Measurements from ENCODE around the gene TVP23C.
A peak's percentile ranks its signal among the peaks of the same experiment; 100 is the strongest.
"Not testable (repeated sequence)": the region's sequence is repeated elsewhere in the genome, so short reads cannot be mapped to it uniquely, and the experiment has no call there.

The TVP23C gene
- long read RNA-seq, donor 1, partial matches to known transcripts: 0 of 2 reads
- long read RNA-seq, donor 1, other reads (novel, unspliced or antisense): 0 of 2 reads
- long read RNA-seq, donor 2, partial matches to known transcripts: 0 of 1 reads
- long read RNA-seq, donor 2, other reads (novel, unspliced or antisense): 0 of 1 reads
- long read RNA-seq, donor 3: 0 reads
- long read RNA-seq, donor 4: 0 reads
- long read RNA-seq, donor 5: 0 reads
- long read RNA-seq, donor 6: 0 reads
- long read RNA-seq, donor 7: 0 reads
- long read RNA-seq, donor 8: 0 reads

DNA sequence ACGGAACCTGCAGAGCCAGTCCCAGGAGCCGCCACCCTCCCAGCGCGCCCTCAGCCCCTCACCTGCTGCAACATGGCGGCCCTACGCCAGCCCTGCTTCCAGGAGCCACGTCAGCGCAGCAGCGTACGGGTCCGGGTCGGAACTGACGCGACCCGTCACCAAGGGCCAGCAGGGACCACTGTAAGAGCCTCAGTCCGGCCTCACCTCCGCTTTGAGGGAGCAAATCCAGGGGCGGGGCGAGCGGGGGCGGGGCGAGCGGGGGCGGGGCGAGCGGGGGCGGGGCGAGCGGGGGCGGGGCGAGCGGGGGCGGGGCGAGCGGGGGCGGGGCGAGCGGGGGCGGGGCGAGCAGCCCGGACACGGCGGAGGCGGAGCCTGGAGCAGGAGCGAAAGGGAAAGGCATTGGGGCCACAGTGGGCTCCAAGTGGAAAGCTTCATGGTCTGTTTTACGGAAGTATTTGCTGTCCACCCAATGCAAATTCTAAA, at the start of gene TVP23C:
Gene TVP23C (minus strand): TSS at position 109 of the 483 bp plus-strand sequence. CDS start 35 bp downstream, at position 74.
- DNase-seq: peak; percentile 88

DNA sequence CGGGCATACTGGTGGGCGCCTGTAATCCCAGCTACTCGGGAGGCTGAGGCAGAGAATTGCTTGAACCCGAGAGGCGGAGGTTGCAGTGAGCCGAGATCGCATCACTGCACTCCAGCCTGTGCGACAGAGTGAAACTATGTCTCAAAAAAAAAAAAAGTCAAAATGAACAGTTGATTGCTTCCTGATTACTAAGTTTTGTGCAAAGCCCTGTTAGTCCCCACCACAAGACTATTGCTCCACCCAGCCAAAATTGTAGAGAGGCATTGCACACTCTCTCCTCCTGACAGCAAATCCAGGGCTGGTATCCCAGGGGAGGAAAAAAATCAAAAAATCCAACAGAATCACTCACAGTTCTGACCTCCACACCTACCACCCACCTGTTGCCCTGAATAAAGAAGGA, 29.7 kb upstream of the TVP23C start:
- not testable (repeated sequence) for DNase-seq

DNA sequence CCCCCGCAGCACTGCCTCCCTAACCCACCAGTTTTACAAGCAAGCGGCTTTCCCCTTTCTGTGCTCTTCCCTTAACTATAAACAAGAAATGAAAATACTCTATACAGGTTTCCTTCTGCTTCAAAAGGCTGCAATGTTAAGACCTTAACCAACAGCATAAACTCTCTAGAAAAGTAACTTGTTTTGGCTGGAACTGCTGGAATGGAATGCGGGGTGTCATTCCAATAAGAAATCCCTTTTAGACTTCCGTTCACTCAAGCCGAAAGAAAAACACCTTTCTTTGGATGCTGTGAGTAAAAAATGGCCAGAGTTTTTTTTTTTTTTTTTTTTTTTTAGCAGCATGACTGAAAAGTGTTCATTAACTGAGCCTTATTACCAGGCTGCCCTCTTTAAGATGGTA, 28.7 kb upstream of the TVP23C start:
- peak; percentile 16 for DNase-seq

DNA sequence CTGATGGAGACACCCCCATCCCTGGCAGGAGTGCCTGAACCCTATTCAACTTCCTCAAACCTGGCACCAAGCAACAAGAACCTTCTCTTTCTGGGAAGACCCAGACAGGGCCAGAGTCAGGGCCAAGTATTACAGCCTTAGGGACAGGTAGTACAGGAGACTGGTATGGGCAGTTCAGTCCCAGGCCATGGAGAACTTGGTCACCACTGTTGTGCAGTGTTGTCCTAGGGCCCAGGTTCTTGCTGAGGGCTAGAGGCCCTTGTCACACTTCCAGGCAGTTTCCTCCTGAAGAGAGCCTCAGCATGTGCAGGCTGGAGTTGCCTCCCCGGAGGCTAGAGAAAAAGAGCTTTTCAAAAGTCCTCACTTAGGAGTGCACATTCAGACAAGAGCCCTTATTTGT, 27.6 kb upstream of the TVP23C start:
- DNase-seq: not testable (repeated sequence)

DNA sequence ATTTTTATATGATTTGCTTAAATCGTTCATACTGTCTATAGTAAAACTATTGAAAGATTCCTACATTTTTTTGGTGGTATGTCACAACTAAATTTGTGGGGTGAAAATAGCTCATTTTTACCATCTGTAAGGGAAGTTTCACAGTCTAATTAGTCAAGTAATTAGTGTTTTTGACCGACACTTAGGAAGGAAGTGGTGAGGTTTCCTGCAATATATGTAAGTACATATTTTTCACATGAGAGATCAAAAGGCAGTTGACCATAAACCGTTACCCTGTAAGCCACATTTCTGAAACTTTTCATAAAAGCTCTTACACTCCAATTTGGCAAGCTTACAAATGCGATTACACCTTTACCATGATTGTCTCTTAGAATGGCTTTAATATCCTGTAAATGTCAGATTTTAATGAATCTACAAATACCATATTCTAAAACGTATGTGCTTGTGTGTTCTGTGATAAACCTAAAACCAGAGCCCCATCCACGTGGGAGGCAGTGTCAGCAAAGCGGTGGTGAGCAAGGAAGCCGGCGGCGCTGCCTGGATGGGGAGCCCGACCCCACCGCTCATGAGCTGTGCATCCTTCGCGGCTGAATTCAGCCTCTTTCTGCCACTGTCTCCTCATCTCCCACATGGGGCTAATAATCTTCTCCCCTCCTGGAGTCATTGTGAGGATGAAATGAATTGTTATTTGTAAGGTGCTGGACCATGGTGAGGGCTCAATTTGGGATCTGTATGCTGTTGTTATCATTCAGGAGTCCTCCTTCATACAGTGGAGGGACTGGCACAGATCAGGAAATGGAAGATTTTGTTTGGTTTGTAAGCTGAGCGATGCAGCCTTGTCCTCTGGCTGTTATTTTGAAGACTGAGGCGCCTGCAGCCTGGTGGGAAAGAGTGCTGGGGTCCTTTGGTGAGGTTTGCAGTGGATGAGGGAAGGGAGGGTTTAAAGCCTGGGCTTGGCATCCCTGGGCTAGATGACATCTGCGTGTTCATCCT, 26.6 kb upstream of the TVP23C start:
- DNase-seq: not testable (repeated sequence)

DNA sequence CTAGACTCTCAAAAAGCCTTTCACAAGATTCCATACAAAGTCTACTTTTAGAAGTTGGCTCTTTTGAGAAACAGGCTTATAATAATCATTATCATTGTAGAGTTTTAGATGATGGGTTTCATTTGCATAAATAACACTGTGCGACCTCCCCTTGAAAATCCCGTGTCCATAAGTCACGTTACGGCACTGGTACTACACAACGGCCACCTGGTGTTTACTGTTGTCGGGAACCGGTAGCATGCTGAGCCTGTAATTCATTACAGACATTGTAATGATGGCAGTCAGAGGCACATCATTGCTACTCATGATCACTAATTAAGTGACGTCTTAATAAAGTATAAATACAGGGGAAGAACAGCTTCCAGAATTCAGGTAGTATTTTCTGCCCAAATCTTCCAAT, 24.7 kb upstream of the TVP23C start:
- not testable (repeated sequence) for DNase-seq

DNA sequence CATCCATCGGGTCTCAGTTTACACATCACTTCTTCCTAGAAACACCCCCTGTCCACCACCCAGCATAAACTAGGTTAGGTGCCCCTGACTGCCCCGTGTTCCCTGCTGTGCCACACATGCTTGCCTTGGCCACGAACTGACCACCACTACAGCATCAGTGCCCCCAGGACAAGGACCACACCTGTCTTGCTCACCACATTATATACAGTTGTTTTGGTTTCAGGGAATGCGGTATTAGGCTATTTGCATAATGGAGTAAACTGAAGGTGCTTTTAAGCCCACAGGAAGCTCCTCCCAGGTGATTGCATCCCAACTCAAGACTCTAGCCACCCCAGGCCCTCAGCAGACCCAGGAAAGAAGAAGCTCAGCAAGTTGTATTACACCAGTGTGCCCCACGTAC, 20.0 kb upstream of the TVP23C start:
- DNase-seq: not testable (repeated sequence)

DNA sequence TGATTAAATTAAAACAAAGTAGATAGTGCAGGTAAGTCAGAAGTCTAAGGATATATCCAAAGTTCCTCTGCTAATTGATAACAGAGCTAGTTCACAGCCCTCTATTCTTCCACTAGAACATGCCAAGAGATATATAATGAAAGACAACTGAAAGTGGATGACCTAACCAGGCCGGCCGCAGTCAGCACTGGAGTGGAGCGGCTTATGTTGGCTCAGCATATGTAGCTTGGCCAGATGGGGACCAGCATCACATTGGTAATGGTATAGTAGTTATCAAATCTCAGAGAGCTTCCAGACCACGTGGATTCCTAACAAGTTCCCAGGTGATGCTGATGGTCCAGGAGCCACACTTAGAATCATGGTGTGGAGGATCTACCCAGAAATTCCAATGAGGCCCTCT, 18.2 kb upstream of the TVP23C start:
- not testable (repeated sequence) for DNase-seq

DNA sequence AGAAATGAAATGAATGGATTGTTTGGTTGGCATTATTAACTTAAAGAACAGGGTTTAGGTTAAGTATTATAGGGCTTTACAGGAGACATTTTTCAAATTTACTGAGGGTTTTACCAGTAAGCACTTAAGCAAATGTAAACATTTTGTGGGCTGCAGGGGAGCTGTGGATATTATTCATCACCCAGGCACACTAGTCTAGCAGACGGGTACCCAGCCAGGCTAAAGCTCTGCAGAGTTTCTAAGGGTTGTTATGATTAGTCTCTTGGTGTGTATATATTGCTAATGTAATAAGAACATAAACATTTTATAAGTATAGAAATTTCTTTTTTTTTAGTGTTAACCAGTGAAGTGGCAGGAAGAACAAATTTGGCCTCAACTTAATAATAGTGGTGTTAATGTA, 13.6 kb upstream of the TVP23C start:
- not testable (repeated sequence) for DNase-seq

DNA sequence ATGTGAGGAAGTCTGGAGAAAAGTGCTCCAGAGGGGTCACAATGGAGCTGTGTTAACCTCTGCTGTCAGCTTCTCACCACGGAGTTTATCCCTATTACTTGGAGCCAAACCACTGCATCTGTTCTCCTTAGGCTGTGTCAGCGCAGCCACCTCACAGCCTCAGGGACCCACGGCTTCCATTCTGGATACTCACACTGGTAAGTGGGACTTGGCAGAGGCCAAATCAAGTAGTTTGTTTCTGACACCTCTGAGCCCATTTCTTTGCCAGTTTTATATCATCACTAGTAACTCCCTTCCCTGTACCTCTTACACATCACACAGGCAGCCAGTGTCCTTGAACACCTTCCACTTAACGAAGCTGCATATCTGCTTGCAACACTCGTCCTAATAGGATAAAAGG, 11.4 kb upstream of the TVP23C start:
- DNase-seq: not testable (repeated sequence)

DNA sequence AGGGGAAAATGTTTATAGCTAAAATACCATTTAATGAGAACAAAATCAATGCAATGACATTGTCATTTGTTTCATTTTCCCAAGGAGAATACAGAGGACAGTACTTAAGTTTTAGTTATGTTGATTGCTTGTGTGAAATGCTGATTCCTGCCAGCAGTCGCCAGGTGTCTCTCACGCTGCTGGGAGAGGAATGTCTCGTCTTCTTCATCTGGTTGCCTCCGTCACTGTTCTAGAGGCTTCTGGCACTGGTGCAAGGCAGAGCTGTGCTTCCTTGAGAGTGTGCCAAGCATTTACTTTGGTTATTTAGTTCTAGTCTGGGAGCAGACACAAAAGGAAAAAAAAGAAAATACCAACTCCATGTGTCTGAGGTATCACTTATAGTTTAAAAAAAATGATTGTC, 10.6 kb upstream of the TVP23C start:
- DNase-seq: not testable (repeated sequence)

DNA sequence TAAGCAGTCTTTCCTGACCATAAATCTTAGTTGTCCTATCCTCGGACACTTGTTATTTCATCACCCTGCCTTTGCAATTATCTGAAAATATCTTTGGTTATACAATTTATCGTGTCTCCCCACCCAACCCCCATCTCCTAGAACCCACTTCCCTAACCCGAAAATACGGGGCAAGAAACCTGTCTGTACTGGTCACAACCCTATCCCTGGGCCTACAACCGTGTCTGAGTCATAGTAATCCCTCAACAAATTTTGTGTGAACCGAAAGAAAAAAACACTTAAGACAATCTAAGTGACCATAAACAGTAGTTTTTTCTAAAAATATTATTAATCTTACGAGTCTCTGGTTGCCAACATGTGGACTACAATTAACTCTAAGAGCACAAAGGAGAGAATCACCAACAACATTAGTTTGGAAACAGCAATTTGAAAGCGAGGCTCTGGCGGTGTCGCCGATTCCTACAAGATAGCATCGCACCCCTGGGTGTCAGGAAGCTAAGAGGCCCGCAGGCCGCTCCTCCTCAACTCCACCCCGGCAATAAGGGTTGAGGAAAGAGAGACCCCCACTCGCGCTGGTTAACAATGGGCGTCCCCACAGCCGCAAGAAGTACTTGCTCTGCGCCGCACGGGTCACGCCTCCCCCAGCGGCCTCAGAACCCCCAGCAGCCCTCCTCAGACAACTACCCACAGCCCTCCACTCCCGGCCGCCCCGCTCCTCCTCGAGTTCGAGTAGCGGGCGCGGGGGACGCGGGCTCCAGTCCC, 489 bp downstream of the TVP23C start:
- DNase-seq: not testable (repeated sequence)

DNA sequence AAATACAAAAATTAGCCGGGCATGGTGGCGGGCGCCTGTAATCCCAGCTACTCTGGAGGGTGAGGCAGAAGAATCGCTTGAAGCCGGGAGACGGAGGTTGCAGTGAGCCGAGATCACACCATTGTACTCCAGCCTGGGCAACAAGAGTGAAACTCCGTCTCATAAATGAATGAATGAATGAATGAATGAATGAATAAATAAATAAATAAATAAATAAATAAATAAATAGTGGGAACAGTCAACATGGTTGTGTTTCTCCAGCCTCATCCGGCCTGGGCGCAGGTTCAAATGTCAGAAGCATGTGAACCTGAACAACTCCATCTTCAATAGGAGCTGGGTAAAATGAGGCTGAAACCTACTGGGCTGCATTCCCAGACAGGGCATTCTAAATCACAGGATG, 1.8 kb downstream of the TVP23C start:
- not testable (repeated sequence) for DNase-seq

DNA sequence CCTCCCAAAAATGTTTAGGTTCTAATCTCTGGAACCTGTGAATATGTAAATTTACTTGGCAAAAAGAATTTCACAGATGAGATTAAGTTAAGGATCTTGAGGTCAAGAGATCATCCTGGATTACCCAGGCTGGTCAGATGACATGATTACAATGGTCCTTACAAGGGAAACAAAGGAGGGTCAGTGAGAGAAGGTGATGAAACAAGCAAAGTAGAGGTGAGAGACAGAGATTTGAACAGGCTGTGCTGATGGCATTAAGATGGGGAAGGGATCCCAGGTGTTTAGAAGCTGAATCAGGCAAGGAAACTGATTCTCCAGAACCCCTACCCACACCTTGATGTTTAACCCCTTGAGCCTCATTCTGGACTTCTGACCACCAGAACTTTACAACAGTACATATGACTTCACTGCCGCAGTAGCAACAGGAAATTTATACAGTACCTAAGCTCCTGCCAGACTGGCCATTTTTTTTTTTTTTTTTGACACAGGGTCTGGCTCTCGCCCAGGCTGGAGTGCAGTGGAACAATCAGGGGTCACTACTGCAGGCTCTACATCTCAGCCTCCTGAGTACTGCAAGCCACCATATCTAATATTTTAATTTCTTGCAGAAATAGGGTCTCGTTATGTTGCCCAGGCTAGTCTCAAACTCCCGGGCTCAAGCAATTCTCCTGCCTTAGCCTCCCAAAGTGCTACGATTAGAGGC, 4.7 kb downstream of the TVP23C start:
- DNase-seq: not testable (repeated sequence)

DNA sequence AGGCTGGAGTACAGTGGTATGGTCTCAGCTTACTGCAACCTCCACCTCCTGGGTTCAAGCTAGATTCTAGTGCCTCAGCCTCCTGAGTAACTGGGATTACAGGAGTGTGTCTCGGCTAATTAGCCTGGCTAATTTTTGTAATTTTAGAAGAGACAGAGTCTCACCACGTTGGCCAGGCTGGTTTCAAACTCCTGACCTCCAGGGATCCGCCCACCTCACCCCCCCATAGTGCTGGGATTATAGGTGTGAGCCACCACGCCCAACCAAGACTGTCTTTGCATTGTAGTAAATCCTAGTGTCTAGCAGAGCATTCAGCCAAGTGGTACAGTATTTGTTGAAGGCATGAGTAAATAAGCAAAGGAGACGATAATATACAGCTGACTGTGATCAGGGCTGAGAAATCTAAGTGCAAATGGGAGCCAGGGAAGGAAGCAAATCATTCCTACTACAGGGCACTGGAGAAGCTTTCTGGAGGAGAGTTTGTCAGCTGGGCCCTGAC, 5.9 kb downstream of the TVP23C start:
- not testable (repeated sequence) for DNase-seq

DNA sequence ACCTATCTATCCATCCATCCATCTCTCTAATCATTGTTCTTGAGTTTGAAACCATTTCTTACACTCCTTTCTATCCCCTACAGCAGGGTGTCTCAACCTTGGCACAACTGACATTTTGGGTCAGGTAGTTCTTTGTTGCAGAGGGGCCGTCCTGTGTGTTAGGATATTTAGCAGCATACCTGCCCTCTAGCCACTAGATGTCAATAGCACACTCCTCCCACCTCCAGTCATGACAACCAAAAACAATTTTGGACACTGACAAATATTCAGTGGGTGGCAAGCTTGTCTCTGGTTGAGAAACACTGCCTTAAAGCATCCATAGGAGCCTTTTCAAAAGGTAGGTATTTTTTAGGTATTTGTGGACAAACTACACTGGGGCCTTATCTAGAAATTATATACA, 10.4 kb downstream of the TVP23C start:
- DNase-seq: not testable (repeated sequence)

DNA sequence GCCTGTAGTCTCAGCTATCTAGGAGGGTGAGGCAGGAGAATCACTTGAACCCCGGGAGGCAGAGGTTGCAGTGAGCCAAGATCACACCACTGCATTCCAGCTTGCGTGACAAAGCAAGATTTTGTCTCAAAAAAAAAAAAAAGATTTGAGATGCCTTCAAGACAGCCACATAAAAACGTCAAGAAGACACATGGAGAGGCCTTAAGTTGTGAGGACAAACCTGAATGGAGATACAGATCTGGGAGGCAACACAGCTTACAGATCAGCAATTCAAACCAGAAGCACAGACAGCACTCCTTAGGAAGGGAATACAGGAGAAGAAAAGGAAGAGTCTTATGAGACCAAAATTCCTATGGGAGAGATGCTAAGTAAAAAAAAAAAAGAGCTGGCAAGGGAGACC, 13.7 kb downstream of the TVP23C start:
- not testable (repeated sequence) for DNase-seq

DNA sequence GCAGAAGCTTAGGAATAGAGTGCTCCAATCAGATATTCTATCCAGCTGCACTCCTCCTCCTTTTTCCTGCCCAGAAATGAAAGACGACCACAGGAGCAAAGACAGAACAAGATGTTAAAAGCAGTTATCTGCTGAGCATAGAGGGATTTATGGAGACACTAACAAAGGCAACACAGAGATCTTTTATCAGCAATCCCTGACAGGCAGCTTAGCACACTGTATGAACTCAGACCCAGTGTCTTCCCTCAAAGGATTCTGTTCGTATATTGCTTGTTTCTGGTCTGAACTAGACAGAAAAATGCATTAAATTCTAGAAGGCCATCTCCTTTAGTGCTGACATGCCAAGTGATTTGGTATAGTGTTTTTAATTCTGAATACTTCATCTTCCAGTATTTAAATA, 16.7 kb downstream of the TVP23C start:
- DNase-seq: not testable (repeated sequence)

DNA sequence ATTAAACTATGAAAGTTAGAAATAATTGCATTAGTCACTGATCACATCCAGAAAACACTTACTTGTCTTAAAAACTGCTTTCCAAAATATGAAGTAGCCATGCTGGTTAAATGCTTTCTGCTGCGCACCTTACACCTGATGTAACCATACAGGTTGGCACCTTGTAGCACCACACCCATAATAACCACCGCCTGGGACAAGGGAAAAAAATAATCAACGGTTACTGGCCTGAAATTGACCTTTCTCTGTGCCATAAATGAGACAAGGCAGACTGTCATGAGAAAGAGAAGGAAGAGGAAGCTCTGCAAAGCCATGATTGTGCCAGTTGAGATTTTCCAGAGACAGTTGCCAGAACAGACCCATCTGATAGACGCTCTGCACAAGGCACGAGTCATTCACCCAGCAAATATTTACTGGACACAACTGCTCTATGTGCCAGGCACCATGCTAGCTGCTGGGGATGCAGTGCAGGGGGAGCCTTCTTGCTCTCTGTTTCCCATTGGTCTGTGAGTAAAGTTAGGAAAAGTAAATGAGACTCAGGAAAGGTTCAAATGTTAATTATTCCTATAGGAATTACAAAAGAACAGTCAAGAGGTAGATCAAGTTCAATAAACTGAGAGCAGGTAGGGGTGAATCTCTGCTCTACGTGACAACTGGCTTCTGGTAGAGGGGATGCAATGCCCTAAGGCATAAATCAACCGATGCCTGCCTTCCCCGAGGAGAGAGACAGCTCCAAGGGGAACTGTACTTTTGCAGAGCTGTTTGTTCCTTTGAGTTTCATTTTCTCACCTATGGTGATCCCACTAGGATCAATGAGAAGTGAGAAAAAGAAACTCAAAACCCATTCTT, 22.7 kb downstream of the TVP23C start:
- not testable (repeated sequence) for DNase-seq

DNA sequence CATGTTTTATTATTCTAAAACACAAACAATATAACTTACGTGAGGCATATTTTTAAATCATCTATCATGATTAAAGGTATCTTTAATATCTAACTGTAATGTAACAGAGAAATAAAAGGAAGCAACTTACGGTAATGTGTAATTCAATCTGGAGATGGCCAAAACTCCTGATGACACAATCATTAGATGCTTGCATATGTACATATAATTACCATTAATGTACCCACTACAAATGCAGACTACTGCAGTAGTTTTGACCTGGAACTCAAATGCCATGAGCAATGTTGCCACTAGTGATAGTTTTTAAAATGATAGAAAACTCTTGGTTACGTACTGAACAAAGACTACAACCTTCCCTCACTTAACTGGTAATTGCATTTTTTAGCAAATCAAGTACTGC, 30.2 kb downstream of the TVP23C start:
- DNase-seq: not testable (repeated sequence)

Measured in right kidney (tissue), 9 donors.